KMS-11 (cell line): Measurements from ENCODE around the gene RPIA.

Source experiments
- H2AFZ ChIP-seq: fragments of 200-600 bp; sonication (generic); 2 replicates; pipeline ENCODE4 v1.6.1; 2016; ENCODE audit warnings: antibody characterized with exemption, mixed run types, low read depth
- H3K27ac ChIP-seq: fragments of 200-600 bp; sonication (generic); 2 replicates; pipeline ENCODE4 v1.6.1; 2016; ENCODE audit warnings: mild to moderate bottlenecking, mixed run types
- H3K27me3 ChIP-seq: fragments of 200-600 bp; sonication (generic); 2 replicates; pipeline ENCODE4 v1.6.1; 2017; ENCODE audit warnings: mild to moderate bottlenecking, low read depth, mixed run types, moderate library complexity; ENCODE audit not compliant: insufficient read depth
- H3K36me3 ChIP-seq: fragments of 200-600 bp; sonication (generic); 2 replicates; pipeline ENCODE4 v1.6.1; 2017; ENCODE audit warnings: mild to moderate bottlenecking, mixed run types; ENCODE audit not compliant: insufficient read depth
- H3K4me1 ChIP-seq: fragments of 200-600 bp; sonication (generic); 2 replicates; pipeline ENCODE4 v1.6.1; 2016; ENCODE audit warnings: mild to moderate bottlenecking, low read depth, mixed run types; ENCODE audit not compliant: poor library complexity, severe bottlenecking
- H3K4me2 ChIP-seq: fragments of 200-600 bp; sonication (generic); 2 replicates; pipeline ENCODE4 v1.7.0; 2016; ENCODE audit warnings: mild to moderate bottlenecking, mixed run types
- H3K4me3 ChIP-seq: fragments of 200-600 bp; sonication (generic); IDR thresholded peaks from 2 replicates; pipeline ENCODE4 v1.6.1; 2017; ENCODE audit warnings: low read depth, low read length, mixed read lengths; ENCODE audit not compliant: insufficient read depth
- H3K79me2 ChIP-seq: fragments of 200-600 bp; sonication (generic); 2 replicates; pipeline ENCODE4 v1.6.1; 2016; ENCODE audit warnings: low read depth, mixed run types; ENCODE audit not compliant: insufficient read depth
- H3K9ac ChIP-seq: fragments of 200-600 bp; sonication (generic); 2 replicates; pipeline ENCODE4 v1.6.1; 2016; ENCODE audit warnings: mild to moderate bottlenecking, mixed run types
- H4K20me1 ChIP-seq: fragments of 200-600 bp; sonication (generic); 2 replicates; pipeline ENCODE4 v1.6.1; 2016; ENCODE audit warnings: mild to moderate bottlenecking, mixed run types; ENCODE audit not compliant: insufficient read depth
- CTCF ChIP-seq: fragments of 200-600 bp; sonication (generic); conservative IDR thresholded peaks from 2 replicates; pipeline ENCODE4 v1.6.1; 2017; ENCODE audit warnings: low read depth, mild to moderate bottlenecking, antibody characterized with exemption, low read length, moderate library complexity, mixed read lengths

RPIA gene

DNA sequence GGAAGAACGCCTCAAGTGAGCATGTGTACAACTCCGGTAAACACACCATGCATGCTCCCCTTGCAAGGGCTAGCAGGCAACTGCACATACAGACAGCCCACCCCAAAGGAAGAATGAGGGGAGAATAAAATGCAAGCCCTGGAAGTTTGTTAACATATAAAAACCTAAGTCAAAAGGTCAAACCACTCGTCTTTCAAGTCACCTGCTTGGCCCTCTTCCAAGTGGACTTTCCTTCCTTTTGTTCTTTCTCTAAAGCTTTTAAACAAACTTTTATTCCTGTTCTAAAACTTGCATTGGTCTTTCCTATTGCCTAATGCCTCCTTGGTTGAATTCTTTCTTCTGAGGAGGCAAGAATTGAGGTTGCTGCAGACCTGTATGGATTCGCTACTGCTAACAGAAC, 5.2 kb upstream of the RPIA start:
- H3K9ac ChIP-seq: no peak overlapping the region
- H3K4me3 ChIP-seq: no peak overlapping the region
- TF ChIP-seq CTCF: no peak
- H3K79me2 ChIP-seq: no peaks in the 10 kb centered on the region
- H3K4me2 ChIP-seq: no peak overlapping the region
- H3K36me3 ChIP-seq: no peaks in the 10 kb centered on the region
- H3K27ac ChIP-seq: no peak overlapping the region
- H3K27me3 ChIP-seq: no peaks in the 10 kb centered on the region
- H4K20me1 ChIP-seq: no peaks in the 10 kb centered on the region
- no peak overlapping the region for H2AFZ ChIP-seq
- H3K4me1 ChIP-seq: peaks cover 12% of the 10 kb centered on the region

DNA sequence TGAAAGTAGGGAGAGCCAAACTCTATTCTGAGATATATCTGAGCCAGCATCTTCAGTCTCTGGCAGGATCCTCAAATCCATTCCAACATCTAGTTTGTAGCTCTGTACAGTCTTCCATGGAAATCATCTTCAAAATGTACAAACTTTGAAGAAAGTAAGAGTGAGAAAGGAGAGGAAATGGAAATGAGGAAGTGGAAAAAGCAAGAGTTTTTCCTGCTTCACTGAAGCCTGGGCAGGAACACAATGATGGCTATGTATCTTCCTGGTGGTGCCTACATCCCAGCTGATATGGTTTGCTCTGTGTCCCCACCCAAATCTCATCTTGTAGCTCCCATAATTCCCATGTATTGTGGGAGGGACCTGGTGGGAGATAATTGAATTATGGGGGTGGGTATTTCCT, 4.1 kb upstream of the RPIA start:
- H2AFZ ChIP-seq: no peak overlapping the region
- H3K79me2 ChIP-seq: peaks cover 7% of the 10 kb centered on the region
- peaks cover 12% of the 10 kb centered on the region for H3K4me1 ChIP-seq
- no peak overlapping the region for H3K27ac ChIP-seq
- H3K9ac ChIP-seq: no peak overlapping the region
- H3K4me3 ChIP-seq: no peak overlapping the region
- no peak for TF ChIP-seq CTCF
- H4K20me1 ChIP-seq: no peaks in the 10 kb centered on the region
- no peaks in the 10 kb centered on the region for H3K36me3 ChIP-seq
- no peak overlapping the region for H3K4me2 ChIP-seq
- H3K27me3 ChIP-seq: no peaks in the 10 kb centered on the region

- H3K4me3 ChIP-seq: peak overlapping the region; percentile 76
- H3K9ac ChIP-seq: peak overlapping the region; percentile 71; the same call in 1 of the 2 replicates
- peaks cover 25% of the 10 kb centered on the region for H3K4me1 ChIP-seq
- H3K27ac ChIP-seq: peak overlapping the region; percentile 13; the same call in 1 of the 2 replicates
- H2AFZ ChIP-seq: peak overlapping the region; percentile 80
- H3K27me3 ChIP-seq: no peaks in the 10 kb centered on the region
- no peaks in the 10 kb centered on the region for H4K20me1 ChIP-seq
- no peaks in the 10 kb centered on the region for H3K36me3 ChIP-seq
- peaks cover 41% of the 10 kb centered on the region for H3K79me2 ChIP-seq
- peak overlapping the region; percentile 81 for H3K4me2 ChIP-seq
- peak; percentile 38; the same call in 1 of the 2 replicates for TF ChIP-seq CTCF
Measured at GRCh38 chr2:88690591-88691338, 708 bp upstream of the RPIA start.

- H3K4me2 ChIP-seq: peak overlapping the region; percentile 68
- no peaks in the 10 kb centered on the region for H3K36me3 ChIP-seq
- H3K27ac ChIP-seq: peak overlapping the region; percentile 48
- peaks cover 53% of the 10 kb centered on the region for H3K79me2 ChIP-seq
- no peaks in the 10 kb centered on the region for H3K27me3 ChIP-seq
- peaks cover 25% of the 10 kb centered on the region for H3K4me1 ChIP-seq
- H2AFZ ChIP-seq: peak overlapping the region; percentile 66
- no peak for TF ChIP-seq CTCF
- peak overlapping the region; percentile 90 for H3K4me3 ChIP-seq
- peak overlapping the region; percentile 71 for H3K9ac ChIP-seq
- H4K20me1 ChIP-seq: no peaks in the 10 kb centered on the region
Measured at GRCh38 chr2:88692187-88692586, 714 bp downstream of the RPIA start.
